ENCODE data around the gene NCOA3. TPM values are rescaled to one million over a fixed set of nuclear protein-coding genes. Genes with fewer than 3 reads are reported as not detected.

The NCOA3 gene
- total and polyA plus RNA-seq, 2 experiments from 2014 or later, result 6.7 to 16.2 TPM

DNA sequence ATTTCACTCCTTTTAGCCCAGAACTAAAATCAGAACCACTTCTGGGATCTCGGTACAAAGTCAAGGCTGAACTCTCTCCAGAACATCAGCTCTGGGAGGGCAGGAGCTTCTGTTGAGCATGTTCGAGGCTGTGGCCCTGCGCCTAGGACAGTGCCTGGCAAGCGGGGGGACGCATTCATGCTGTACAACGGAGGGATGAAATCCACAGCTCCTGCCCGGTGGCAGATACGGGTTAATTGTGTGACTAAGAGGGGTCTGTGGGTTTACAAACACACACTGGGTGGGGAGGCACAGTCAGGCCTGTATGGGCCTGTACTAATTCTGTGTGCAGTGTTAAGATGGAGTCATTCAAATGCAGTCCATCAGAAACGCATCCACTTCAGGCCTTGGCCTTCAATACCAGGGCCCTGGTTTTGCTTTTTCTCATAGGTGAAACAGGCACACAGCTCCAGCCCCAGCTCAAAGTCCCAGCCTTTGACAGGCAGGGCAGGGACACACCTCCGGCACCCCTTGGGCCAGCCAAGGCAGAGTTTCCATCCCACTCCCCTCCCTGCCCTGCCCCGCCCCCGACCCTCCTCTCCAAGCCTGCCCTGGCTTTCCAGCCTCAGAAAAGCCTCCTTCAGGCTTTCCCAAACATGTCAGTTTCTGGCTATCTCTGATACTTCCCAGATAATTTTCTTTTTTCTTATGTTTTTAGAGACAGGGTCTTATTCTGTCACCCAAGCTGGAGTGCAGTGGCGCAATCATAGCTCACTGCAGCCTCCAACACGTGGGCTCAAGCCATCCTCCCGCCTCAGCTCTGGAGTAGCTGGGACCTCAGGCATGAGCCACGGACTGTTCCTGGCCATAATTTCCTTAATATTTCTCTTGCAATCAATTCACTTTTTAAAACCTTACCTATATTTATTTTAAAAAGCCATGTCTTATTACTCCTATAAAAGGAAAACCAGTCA, 173.8 kb downstream of the NCOA3 start:
- Histone ChIP-seq H3K36me3 (no peaks in the 10 kb centered on the region), H3K27me3 (no peaks in the 10 kb centered on the region), H3K4me1 (ENCODE audit: low read depth) (no peaks in the 10 kb centered on the region), H3K27ac (no peak overlapping the region), H3K4me3 (no peak overlapping the region), H3K9me3 (ENCODE audit: low read depth) (no peaks in the 10 kb centered on the region)
- no peak for DNase-seq (ENCODE audit: low read depth in 1 of 2, low spot score in 1 of 2)
- TF ChIP-seq, protein P1, sequence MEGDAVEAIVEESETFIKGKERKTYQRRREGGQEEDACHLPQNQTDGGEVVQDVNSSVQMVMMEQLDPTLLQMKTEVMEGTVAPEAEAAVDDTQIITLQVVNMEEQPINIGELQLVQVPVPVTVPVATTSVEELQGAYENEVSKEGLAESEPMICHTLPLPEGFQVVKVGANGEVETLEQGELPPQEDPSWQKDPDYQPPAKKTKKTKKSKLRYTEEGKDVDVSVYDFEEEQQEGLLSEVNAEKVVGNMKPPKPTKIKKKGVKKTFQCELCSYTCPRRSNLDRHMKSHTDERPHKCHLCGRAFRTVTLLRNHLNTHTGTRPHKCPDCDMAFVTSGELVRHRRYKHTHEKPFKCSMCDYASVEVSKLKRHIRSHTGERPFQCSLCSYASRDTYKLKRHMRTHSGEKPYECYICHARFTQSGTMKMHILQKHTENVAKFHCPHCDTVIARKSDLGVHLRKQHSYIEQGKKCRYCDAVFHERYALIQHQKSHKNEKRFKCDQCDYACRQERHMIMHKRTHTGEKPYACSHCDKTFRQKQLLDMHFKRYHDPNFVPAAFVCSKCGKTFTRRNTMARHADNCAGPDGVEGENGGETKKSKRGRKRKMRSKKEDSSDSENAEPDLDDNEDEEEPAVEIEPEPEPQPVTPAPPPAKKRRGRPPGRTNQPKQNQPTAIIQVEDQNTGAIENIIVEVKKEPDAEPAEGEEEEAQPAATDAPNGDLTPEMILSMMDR (IDR thresholded peaks at IDR 0.05; ENCODE audit: low read depth, low read length), result no peak

DNA sequence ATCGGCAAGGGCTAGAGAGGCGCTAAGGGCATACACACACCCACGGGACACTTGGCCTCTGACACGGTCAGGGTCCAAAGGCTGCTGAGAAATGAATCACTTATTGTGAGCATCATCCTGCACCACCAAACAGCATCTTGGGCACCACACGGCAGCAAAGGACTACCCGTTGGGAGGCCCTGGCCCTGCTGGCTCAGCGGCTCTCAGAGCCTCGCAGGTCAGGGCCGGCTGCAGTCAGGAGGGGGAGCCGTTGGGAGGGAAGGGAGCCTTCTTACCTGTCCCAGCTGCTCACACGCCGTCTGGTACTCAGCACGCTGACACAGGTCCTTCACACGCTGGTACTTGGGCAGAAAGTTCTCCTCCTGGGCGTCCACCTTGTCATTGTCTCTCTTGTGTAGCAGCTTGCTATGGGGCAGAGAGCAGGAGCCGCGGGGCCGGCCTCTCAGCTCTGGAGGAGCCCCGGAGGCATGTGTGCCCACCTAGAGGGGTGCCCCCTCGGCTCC, 174.6 kb downstream of the NCOA3 start:
- no peaks in the 10 kb centered on the region for H3K4me1 ChIP-seq (ENCODE audit: low read depth)
- DNase-seq (ENCODE audit: low read depth in 1 of 2, low spot score in 1 of 2), result peak in 1 of 2 donors; percentile 32
- H3K36me3 ChIP-seq, result no peaks in the 10 kb centered on the region
- no peaks in the 10 kb centered on the region for H3K27me3 ChIP-seq
- no peak overlapping the region for H3K4me3 ChIP-seq
- TF ChIP-seq, protein P1 (IDR thresholded peaks at IDR 0.05; ENCODE audit: low read depth, low read length), result no peak
- no peak overlapping the region for H3K27ac ChIP-seq
- H3K9me3 ChIP-seq (ENCODE audit: low read depth), result no peaks in the 10 kb centered on the region

DNA sequence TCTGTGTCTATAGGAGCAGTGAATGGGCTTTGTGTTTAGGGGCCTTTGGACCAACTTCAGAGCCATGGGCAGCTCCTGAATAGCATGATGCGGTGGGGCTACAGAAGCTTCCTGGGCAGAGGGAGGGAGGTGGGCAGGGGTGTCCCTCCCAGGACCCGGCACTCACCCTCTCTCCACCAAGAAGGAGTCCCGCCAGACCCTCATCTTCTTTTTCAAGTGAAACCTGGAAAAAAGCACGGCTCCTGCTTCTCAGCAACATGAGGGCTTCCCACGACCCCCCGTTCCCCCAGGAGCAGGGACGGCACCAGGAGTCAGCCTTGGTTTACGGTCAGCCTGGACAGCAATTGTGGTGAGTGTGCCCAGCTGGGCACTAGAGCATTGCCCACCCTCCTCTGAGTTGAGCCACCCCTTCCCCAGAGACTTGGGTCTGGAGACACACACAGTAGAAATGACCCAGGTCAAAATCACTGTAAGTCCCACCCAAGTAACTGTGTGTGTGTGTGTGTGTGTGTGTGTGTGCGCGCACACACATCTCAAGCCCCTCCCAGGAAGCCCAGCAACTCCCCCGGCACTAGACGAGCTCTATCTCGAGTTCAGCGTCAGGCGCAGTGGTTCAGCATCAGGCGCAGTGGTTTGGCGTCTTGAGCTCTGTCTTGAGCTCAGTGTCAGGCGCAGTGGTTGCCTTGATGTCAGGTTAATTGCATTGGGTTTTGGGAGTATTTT, 175.4 kb downstream of the NCOA3 start:
- H3K9me3 ChIP-seq (ENCODE audit: low read depth), result no peaks in the 10 kb centered on the region
- DNase-seq (ENCODE audit: low read depth in 1 of 2, low spot score in 1 of 2), result no peak
- no peaks in the 10 kb centered on the region for H3K36me3 ChIP-seq
- TF ChIP-seq, protein P1 (IDR thresholded peaks at IDR 0.05; ENCODE audit: low read depth, low read length), result no peak
- no peak overlapping the region for H3K27ac ChIP-seq
- H3K27me3 ChIP-seq, result no peaks in the 10 kb centered on the region
- H3K4me3 ChIP-seq, result no peak overlapping the region
- no peaks in the 10 kb centered on the region for H3K4me1 ChIP-seq (ENCODE audit: low read depth)

DNA sequence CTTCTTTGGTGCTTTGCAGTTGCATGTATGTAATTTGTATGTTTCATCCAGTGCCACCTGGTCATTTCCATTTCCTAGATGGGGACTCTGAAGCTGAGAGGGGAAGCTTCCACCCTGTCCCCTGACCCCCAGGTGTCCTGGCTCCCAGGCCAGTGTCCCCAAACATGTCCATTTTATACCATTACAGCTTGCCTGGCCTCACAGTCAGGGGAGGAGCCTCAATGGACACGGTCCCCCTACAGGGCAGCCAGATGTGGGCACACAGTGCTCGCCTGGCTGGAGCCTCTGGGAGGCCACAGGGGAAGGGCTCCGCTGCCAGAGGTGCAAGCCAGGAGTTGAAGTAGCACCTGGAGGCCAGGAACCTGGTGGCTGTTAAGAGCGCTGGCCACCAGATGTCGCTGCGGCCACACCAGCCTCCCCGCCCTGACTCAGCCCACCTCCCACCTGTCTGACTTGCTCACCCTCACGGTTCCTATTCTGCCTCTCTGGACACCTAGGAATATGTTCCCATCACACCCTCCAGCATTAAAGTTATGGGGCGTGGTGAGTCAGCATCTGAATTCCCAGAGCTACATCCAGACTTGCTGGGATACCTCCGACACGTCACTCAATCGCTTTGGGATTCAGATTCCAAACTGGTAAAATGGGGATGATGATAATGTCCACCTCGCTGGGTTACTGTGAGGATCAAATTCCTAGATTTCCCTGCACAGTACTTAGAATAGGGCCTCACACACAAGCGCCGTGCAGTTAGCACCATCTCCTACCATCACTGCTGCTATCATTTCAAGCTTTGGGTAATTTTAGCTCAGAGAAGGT, 176.2 kb downstream of the NCOA3 start:
- H3K27me3 ChIP-seq, result no peaks in the 10 kb centered on the region
- TF ChIP-seq, protein P1 (IDR thresholded peaks at IDR 0.05; ENCODE audit: low read depth, low read length), result peak; percentile 75
- no peak overlapping the region for H3K4me3 ChIP-seq
- no peaks in the 10 kb centered on the region for H3K36me3 ChIP-seq
- no peak overlapping the region for H3K27ac ChIP-seq
- H3K4me1 ChIP-seq (ENCODE audit: low read depth), result no peaks in the 10 kb centered on the region
- H3K9me3 ChIP-seq (ENCODE audit: low read depth), result no peaks in the 10 kb centered on the region
- DNase-seq (ENCODE audit: low read depth in 1 of 2, low spot score in 1 of 2), result peak; percentile 40 to 77

DNA sequence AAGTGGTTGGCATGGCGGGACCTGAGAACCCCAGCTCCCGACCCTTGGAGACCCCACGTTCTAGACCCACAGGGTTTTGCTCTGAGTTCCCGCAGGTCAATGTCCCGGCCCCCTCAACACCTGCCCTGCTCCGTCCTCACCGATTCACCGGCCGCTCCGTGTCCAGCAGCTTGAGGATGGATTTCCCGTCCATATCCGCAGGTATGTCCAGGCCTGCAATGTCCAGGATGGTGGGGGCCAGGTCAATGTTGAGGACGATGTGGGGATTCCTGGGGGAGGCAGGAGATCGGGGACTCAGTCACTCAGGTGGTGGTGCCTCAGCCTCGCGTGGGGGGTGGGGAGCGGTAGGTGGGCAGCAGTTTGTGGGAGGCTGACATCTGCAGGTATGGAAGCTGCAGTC, 176.8 kb downstream of the NCOA3 start:
- no peaks in the 10 kb centered on the region for H3K27me3 ChIP-seq
- H3K4me1 ChIP-seq (ENCODE audit: low read depth), result no peaks in the 10 kb centered on the region
- no peak overlapping the region for H3K4me3 ChIP-seq
- TF ChIP-seq, protein P1 (IDR thresholded peaks at IDR 0.05; ENCODE audit: low read depth, low read length), result no peak
- no peaks in the 10 kb centered on the region for H3K36me3 ChIP-seq
- no peaks in the 10 kb centered on the region for H3K9me3 ChIP-seq (ENCODE audit: low read depth)
- DNase-seq (ENCODE audit: low read depth in 1 of 2, low spot score in 1 of 2), result no peak
- no peak overlapping the region for H3K27ac ChIP-seq

All from cardiac muscle cell (in vitro differentiated cells and primary cell).